Measurements from ENCODE around the gene TIGD1.
A peak's percentile ranks its signal among the peaks of the same experiment; 100 is the strongest.

The TIGD1 gene

DNA sequence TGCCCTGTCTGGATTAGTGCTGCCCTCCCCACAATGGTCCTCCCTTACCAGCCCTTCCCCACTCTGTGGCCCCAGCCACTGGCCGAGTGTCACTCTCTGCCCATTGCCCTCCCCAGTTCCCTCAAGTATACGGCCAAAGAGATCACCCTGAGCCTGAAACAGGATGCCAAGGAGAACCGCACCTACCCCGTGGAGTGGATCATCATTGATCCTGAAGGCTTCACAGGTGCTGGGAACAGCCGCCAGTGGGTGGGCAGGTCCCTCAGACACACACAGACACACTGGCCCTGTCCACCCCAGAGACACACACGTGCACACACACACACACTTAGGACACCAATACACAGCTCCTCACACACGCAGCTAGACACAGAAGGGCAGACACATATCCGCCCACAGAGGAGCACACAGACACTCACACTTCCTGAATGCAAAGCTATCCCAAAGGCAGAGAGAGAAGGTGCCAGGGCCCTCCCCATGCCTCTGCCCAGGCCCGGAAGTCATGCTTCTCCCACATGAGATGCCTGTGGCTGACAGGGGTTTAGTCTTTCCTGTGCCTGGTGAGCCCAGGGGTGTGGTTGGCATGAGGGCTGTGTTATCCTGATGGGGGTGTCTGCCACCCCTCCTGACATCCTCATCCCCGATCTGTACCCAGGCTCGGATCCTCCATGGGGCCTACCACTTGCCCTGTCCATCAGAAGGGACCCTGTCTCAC lies 21.5 kb downstream of the TIGD1 start:
- TF ChIP-seq, protein P1, sequence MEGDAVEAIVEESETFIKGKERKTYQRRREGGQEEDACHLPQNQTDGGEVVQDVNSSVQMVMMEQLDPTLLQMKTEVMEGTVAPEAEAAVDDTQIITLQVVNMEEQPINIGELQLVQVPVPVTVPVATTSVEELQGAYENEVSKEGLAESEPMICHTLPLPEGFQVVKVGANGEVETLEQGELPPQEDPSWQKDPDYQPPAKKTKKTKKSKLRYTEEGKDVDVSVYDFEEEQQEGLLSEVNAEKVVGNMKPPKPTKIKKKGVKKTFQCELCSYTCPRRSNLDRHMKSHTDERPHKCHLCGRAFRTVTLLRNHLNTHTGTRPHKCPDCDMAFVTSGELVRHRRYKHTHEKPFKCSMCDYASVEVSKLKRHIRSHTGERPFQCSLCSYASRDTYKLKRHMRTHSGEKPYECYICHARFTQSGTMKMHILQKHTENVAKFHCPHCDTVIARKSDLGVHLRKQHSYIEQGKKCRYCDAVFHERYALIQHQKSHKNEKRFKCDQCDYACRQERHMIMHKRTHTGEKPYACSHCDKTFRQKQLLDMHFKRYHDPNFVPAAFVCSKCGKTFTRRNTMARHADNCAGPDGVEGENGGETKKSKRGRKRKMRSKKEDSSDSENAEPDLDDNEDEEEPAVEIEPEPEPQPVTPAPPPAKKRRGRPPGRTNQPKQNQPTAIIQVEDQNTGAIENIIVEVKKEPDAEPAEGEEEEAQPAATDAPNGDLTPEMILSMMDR (IDR thresholded peaks at IDR 0.05): no peak

DNA sequence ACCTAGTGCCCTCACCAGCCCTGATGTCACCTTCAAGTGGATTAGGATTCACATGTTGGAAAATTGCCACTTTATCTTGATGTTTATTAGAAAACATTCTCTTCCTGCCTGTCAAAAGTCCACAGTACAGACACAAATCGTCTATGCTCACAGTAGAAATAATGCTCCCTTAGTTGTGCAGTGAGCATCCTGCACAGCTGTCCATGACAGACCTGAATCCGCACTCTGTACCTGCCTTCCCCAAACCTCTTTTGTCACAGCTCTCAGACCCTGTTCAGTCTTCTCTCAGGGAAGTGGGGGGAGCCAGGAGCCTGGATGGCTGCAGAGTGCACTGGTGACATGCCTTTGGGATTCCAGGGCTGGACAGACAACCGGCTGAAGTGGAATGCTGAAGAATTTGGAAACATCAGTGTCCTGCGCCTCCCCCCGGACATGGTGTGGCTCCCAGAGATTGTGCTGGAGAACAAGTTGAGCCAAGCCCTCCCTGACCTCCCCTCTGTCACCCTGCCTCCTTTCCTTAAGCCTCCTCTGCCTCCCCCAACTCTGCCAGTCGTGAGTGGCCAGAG lies 22.4 kb downstream of the TIGD1 start:
- TF ChIP-seq, protein P1 (IDR thresholded peaks at IDR 0.05): no peak

- TF ChIP-seq, protein P1 (IDR thresholded peaks at IDR 0.05): no peak
Measured at GRCh38 chr2:232526372-232526941, 23.9 kb downstream of the TIGD1 start.

- TF ChIP-seq, protein P1 (IDR thresholded peaks at IDR 0.05): no peak
Measured at GRCh38 chr2:232525791-232526371, 24.5 kb downstream of the TIGD1 start, which contains the start of gene CHRND. TSS of gene CHRND (plus strand) at chr2:232526160. CDS start at chr2:232526216, 56 bp downstream.

GRCh38 chr2:232525199-232525598 lies 25.2 kb downstream of the TIGD1 start:
- TF ChIP-seq, protein P1 (IDR thresholded peaks at IDR 0.05): no peak

- TF ChIP-seq, protein P1 (IDR thresholded peaks at IDR 0.05): no peak
Measured at GRCh38 chr2:232524771-232525170, 25.6 kb downstream of the TIGD1 start.

GRCh38 chr2:232523682-232524597 lies 26.4 kb downstream of the TIGD1 start:
- TF ChIP-seq, protein P1 (IDR thresholded peaks at IDR 0.05): peak; percentile 13; the same call in 1 of the 2 replicates
